Testis (tissue), 2 donors: ENCODE data around the gene SSBP2.

ENCODE experiments used
- CTCF ChIP-seq, 3 experiments: fragments of 450-650 bp in 2 of 3; fragments of 200-600 bp in 1 of 3; sonication (generic) in 1 of 3; IDR thresholded peaks; one replicate each; pipeline ENCODE4 v1.5.1; 2016 to 2019; ENCODE audit warnings: antibody characterized with exemption in 3 of 3, mild to moderate bottlenecking in 2 of 3, moderate library complexity in 1 of 3
- POLR2A ChIP-seq: fragments of 450-650 bp; IDR thresholded peaks from one replicate; pipeline ENCODE4 v1.6.1; 2017; ENCODE audit warnings: antibody characterized with exemption, mild to moderate bottlenecking, moderate library complexity

- TF ChIP-seq POLR2A (no peak), CTCF (IDR thresholded peaks at IDR 0.05) (no peak)
Observed at GRCh38 chr5:81520769-81521168, 230.1 kb downstream of the SSBP2 start.
